H9 (cell line): ENCODE results near the gene EXOC8. TPM values are rescaled to one million over a fixed set of nuclear protein-coding genes. Genes with fewer than 3 reads are reported as not detected.

ENCODE experiments used
- DNase-seq: peaks from one replicate; pipeline ENCODE4 v3.0.0-alpha.2; 2017
- H2AFZ ChIP-seq: one replicate; pipeline ENCODE4 v1.6.1; 2013; ENCODE audit warnings: mild to moderate bottlenecking, low read length, control low read depth, moderate library complexity
- H2AK5ac ChIP-seq: 2 replicates; pipeline ENCODE4 v1.6.1; 2013; ENCODE audit warnings: low read length, control low read depth, mixed read lengths; ENCODE audit not compliant: insufficient read length
- H2BK120ac ChIP-seq: one replicate; pipeline ENCODE4 v1.6.1; 2013; ENCODE audit warnings: low read depth, mild to moderate bottlenecking, low read length, control low read depth, inconsistent platforms; ENCODE audit not compliant: poor library complexity, severe bottlenecking
- H2BK12ac ChIP-seq: 2 replicates; pipeline ENCODE4 v1.6.1; 2013; ENCODE audit warnings: low read length, control low read depth, mixed read lengths, low read depth; ENCODE audit not compliant: insufficient read length
- H2BK15ac ChIP-seq: 2 replicates; pipeline ENCODE4 v1.6.1; 2013; ENCODE audit warnings: low read depth, low read length, control low read depth
- H2BK20ac ChIP-seq: one replicate; pipeline ENCODE4 v1.6.1; 2013; ENCODE audit warnings: low read depth, mild to moderate bottlenecking, low read length, control low read depth, inconsistent platforms; ENCODE audit not compliant: poor library complexity, severe bottlenecking
- H2BK5ac ChIP-seq: 2 replicates; pipeline ENCODE4 v1.6.1; 2013; ENCODE audit warnings: low read length, control low read depth, mixed read lengths; ENCODE audit not compliant: insufficient read length
- H3K14ac ChIP-seq: 2 replicates; pipeline ENCODE4 v1.6.1; 2013; ENCODE audit warnings: low read length, control low read depth; ENCODE audit not compliant: insufficient read depth
- H3K18ac ChIP-seq: 2 replicates; pipeline ENCODE4 v1.6.1; 2013; ENCODE audit warnings: low read depth, mild to moderate bottlenecking, mixed read lengths, low read length, control low read depth; ENCODE audit not compliant: insufficient read length
- H3K23ac ChIP-seq: 2 replicates; pipeline ENCODE4 v1.6.1; 2013; ENCODE audit warnings: low read length, control low read depth, mixed read lengths, low read depth; ENCODE audit not compliant: insufficient read length
- H3K23me2 ChIP-seq: 2 replicates; pipeline ENCODE4 v1.6.1; 2013; ENCODE audit warnings: low read depth, mild to moderate bottlenecking, mixed read lengths, low read length, control low read depth; ENCODE audit not compliant: insufficient read length, poor library complexity, severe bottlenecking
- H3K27ac ChIP-seq: 2 replicates; pipeline ENCODE4 v1.5.1; 2013; ENCODE audit warnings: low read length, control low read depth, mixed read lengths, low read depth; ENCODE audit not compliant: insufficient read length
- H3K27me3 ChIP-seq: 2 replicates; pipeline ENCODE4 v1.6.1; 2013; ENCODE audit warnings: low read length, control low read depth, inconsistent platforms; ENCODE audit not compliant: insufficient read depth
- H3K4ac ChIP-seq: 2 replicates; pipeline ENCODE4 v1.6.1; 2013; ENCODE audit warnings: low read depth, mild to moderate bottlenecking, control low read depth, inconsistent platforms, low read length, moderate library complexity
- H3K4me1 ChIP-seq: 2 replicates; pipeline ENCODE4 v1.6.1; 2013; ENCODE audit warnings: low read length, control low read depth, inconsistent platforms; ENCODE audit not compliant: insufficient read depth
- H3K4me2 ChIP-seq: 2 replicates; pipeline ENCODE4 v1.6.1; 2013; ENCODE audit warnings: low read length, control low read depth, mixed read lengths; ENCODE audit not compliant: insufficient read length, insufficient read depth
- H3K56ac ChIP-seq: 2 replicates; pipeline ENCODE4 v1.6.1; 2013; ENCODE audit warnings: low read depth, mild to moderate bottlenecking, mixed read lengths, low read length, control low read depth; ENCODE audit not compliant: insufficient read length
- H3K79me1 ChIP-seq: 2 replicates; pipeline ENCODE4 v1.6.1; 2013; ENCODE audit warnings: low read depth, mild to moderate bottlenecking, moderate library complexity, low read length, control low read depth, inconsistent platforms; ENCODE audit not compliant: insufficient read depth, poor library complexity, severe bottlenecking
- H3K79me2 ChIP-seq: 2 replicates; pipeline ENCODE4 v1.6.1; 2013; ENCODE audit warnings: low read length, control low read depth, inconsistent platforms; ENCODE audit not compliant: insufficient read depth
- H3K9ac ChIP-seq: 2 replicates; pipeline ENCODE4 v1.6.1; 2013; ENCODE audit warnings: low read length, control low read depth, mixed read lengths; ENCODE audit not compliant: insufficient read length; ENCODE audit errors: extremely low read depth
- H3K9me3 ChIP-seq: one replicate; pipeline ENCODE4 v1.6.1; 2013; ENCODE audit warnings: low read depth, low read length, inconsistent platforms; ENCODE audit not compliant: control insufficient read depth
- H3T11ph ChIP-seq: one replicate; pipeline ENCODE4 v1.6.1; 2013; ENCODE audit warnings: mild to moderate bottlenecking, low read length, control low read depth, inconsistent platforms
- H4K20me1 ChIP-seq: one replicate; pipeline ENCODE4 v1.6.1; 2013; ENCODE audit not compliant: control insufficient read depth, insufficient read length, insufficient read depth
- H4K5ac ChIP-seq: 2 replicates; pipeline ENCODE4 v1.6.1; 2013; ENCODE audit warnings: low read depth, mild to moderate bottlenecking, mixed read lengths, low read length, control low read depth; ENCODE audit not compliant: insufficient read length
- H4K8ac ChIP-seq: replicated peaks from 2 replicates; pipeline ENCODE4 v1.6.1; 2013; ENCODE audit warnings: low read length, control low read depth, mixed read lengths, low read depth; ENCODE audit not compliant: insufficient read length
- H4K91ac ChIP-seq: 2 replicates; pipeline ENCODE4 v1.6.1; 2013; ENCODE audit warnings: low read depth, mild to moderate bottlenecking, moderate library complexity, mixed read lengths, low read length, control low read depth; ENCODE audit not compliant: insufficient read length
- H3K27ac Mint-ChIP-seq, 3 experiments: 2 replicates in 2 of 3; 3 replicates in 1 of 3; pipeline ENCODE4 v1.8.0; 2020 to 2021; ENCODE audit warnings: mixed read lengths in 3 of 3, mild to moderate bottlenecking in 1 of 3, moderate library complexity in 1 of 3
- H3K27me3 Mint-ChIP-seq: 2 replicates; pipeline ENCODE4 v1.8.0; 2021; ENCODE audit warnings: low read depth, mild to moderate bottlenecking, moderate library complexity, mixed read lengths
- H3K36me3 Mint-ChIP-seq, 3 experiments: 2 replicates in 2 of 3; 3 replicates in 1 of 3; pipeline ENCODE4 v1.8.0; 2020 to 2021; ENCODE audit warnings: low read depth in 3 of 3, mixed read lengths in 3 of 3; ENCODE audit not compliant: insufficient read depth in 1 of 3
- H3K4me1 Mint-ChIP-seq, 2 experiments: 2 replicates each; pipeline ENCODE4 v1.8.0; 2020; ENCODE audit warnings: mixed read lengths in 2 of 2
- H3K4me3 Mint-ChIP-seq, 2 experiments: 2 replicates in 1 of 2; 3 replicates in 1 of 2; pipeline ENCODE4 v1.8.0; 2020 to 2021; ENCODE audit warnings: mild to moderate bottlenecking in 2 of 2, mixed read lengths in 2 of 2, moderate library complexity in 1 of 2
- H3K9me3 Mint-ChIP-seq, 2 experiments: 2 replicates in 1 of 2; 3 replicates in 1 of 2; pipeline ENCODE4 v1.8.0; 2020; ENCODE audit warnings: mild to moderate bottlenecking in 2 of 2, mixed read lengths in 2 of 2, moderate library complexity in 1 of 2
- WGBS: extraction: QIAGEN DNeasy Blood & Tissue Kit; methylation state at CpG from one replicate; pipeline ENCODE4 v1.1.7; 2013; ENCODE audit warnings: missing lambda C conversion rate, low lambda C conversion rate, mixed read lengths; ENCODE audit not compliant: insufficient read length; ENCODE audit errors: extremely low coverage; 5-methylcytosine and 5-hydroxymethylcytosine counted together
- total RNA-seq: library from RNA; stranded (reverse); gene quantifications from 2 replicates; pipeline ENCODE4 v1.2.1, GENCODE V29; 2021
- TF ChIP-seq, protein P1 (sequence below): fragments of 200-600 bp; sonication (generic); conservative IDR thresholded peaks from 3 replicates; pipeline ENCODE4 v1.8.0; 2021; ENCODE audit warnings: antibody characterized with exemption, mild to moderate bottlenecking

Gene EXOC8
- total RNA-seq, 1 experiment from 2014 or later: 10.8 TPM

DNA sequence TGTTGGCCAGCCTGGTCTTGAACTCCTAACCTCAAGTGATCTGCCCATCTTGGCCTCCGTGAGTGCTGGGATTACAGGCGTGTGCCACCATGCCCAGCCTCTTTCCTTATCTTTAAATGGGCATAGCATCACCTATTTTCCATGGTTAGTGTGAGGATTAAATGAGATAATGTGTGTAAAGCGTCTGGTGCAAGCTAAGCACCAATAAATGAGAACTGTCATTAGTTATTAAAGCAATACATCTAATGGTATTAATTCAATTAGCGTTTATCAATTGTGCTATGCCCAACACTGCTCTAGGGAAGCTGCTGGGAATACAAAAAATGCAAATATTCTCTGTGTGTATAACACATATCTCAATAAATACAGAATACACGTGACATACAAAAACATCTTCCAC lies 10.0 kb downstream of the EXOC8 start:
- no peak overlapping the region for H3K4me3 Mint-ChIP-seq
- H3K27ac Mint-ChIP-seq: no peak overlapping the region
- H3K27ac ChIP-seq: no peak overlapping the region
- no peaks in the 10 kb centered on the region for H3K79me2 ChIP-seq
- H3K18ac ChIP-seq: no peak overlapping the region
- H3K9me3 ChIP-seq: no peaks in the 10 kb centered on the region
- no CpG with 5 or more reads among the region's 5 CpGs for WGBS
- DNase-seq: no peak
- no peak overlapping the region for H3K14ac ChIP-seq
- no peak overlapping the region for H4K8ac ChIP-seq
- no peak overlapping the region for H2BK15ac ChIP-seq
- H2BK20ac ChIP-seq: no peak overlapping the region
- H3K36me3 Mint-ChIP-seq: no peaks in the 10 kb centered on the region
- H3K27me3 Mint-ChIP-seq: no peaks in the 10 kb centered on the region; the same call in 1 of the 2 replicates
- H3K79me1 ChIP-seq: no peaks in the 10 kb centered on the region
- no peak overlapping the region for H3K56ac ChIP-seq
- no peak overlapping the region for H2BK5ac ChIP-seq
- H3K27me3 ChIP-seq: no peaks in the 10 kb centered on the region
- H3T11ph ChIP-seq: no peak overlapping the region
- no peak overlapping the region for H4K91ac ChIP-seq
- no peaks in the 10 kb centered on the region for H4K20me1 ChIP-seq
- no peak overlapping the region for H2AK5ac ChIP-seq
- no peak overlapping the region for H2BK120ac ChIP-seq
- no peak overlapping the region for H4K5ac ChIP-seq
- no peak overlapping the region for H3K4ac ChIP-seq
- no peak overlapping the region for H3K23ac ChIP-seq
- H3K4me2 ChIP-seq: no peak overlapping the region
- H2BK12ac ChIP-seq: no peak overlapping the region
- H2AFZ ChIP-seq: no peak overlapping the region
- peaks cover 3 to 4% of the 10 kb centered on the region in 2 experiments for H3K4me1 Mint-ChIP-seq
- H3K23me2 ChIP-seq: no peaks in the 10 kb centered on the region
- TF ChIP-seq, protein P1, sequence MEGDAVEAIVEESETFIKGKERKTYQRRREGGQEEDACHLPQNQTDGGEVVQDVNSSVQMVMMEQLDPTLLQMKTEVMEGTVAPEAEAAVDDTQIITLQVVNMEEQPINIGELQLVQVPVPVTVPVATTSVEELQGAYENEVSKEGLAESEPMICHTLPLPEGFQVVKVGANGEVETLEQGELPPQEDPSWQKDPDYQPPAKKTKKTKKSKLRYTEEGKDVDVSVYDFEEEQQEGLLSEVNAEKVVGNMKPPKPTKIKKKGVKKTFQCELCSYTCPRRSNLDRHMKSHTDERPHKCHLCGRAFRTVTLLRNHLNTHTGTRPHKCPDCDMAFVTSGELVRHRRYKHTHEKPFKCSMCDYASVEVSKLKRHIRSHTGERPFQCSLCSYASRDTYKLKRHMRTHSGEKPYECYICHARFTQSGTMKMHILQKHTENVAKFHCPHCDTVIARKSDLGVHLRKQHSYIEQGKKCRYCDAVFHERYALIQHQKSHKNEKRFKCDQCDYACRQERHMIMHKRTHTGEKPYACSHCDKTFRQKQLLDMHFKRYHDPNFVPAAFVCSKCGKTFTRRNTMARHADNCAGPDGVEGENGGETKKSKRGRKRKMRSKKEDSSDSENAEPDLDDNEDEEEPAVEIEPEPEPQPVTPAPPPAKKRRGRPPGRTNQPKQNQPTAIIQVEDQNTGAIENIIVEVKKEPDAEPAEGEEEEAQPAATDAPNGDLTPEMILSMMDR: no peak
- no peaks in the 10 kb centered on the region for H3K9me3 Mint-ChIP-seq
- no peak overlapping the region for H3K9ac ChIP-seq
- H3K4me1 ChIP-seq: no peaks in the 10 kb centered on the region
